GM19438 (cell line): Measurements from ENCODE around the gene ZFP36L1.

ENCODE experiments used
- ATAC-seq: cut with Tn5 transposase; IDR thresholded peaks from one replicate; pipeline ENCODE4 v1.9.1; 2021; ENCODE audit warnings: low read depth; ENCODE audit not compliant: unreplicated experiment

The ZFP36L1 gene

GRCh38 chr14:68797121-68797670, 4.3 kb upstream of the ZFP36L1 start:
- no peak for ATAC-seq

- ATAC-seq, result no peak
Observed at GRCh38 chr14:68796418-68797101, 3.7 kb upstream of the ZFP36L1 start.

- peak; percentile 40 for ATAC-seq
Observed at GRCh38 chr14:68795597-68796417, 2.9 kb upstream of the ZFP36L1 start.

GRCh38 chr14:68794851-68795596, 2.2 kb upstream of the ZFP36L1 start:
- no peak for ATAC-seq

- no peak for ATAC-seq
Observed at GRCh38 chr14:68794130-68794850, 1.4 kb upstream of the ZFP36L1 start.

GRCh38 chr14:68793734-68794129, 865 bp upstream of the ZFP36L1 start:
- no peak for ATAC-seq

- ATAC-seq, result no peak
Observed at GRCh38 chr14:68792678-68792978, 239 bp downstream of the ZFP36L1 start.

GRCh38 chr14:68791902-68792677, 777 bp downstream of the ZFP36L1 start:
- no peak for ATAC-seq

GRCh38 chr14:68791078-68791901, 1.6 kb downstream of the ZFP36L1 start:
- ATAC-seq, result no peak

- ATAC-seq, result no peak
Observed at GRCh38 chr14:68790644-68791077, 2.2 kb downstream of the ZFP36L1 start.

- no peak for ATAC-seq
Observed at GRCh38 chr14:68789821-68790643, 2.8 kb downstream of the ZFP36L1 start.

GRCh38 chr14:68788996-68789820, 3.7 kb downstream of the ZFP36L1 start:
- no peak for ATAC-seq

- ATAC-seq, result no peak
Observed at GRCh38 chr14:68788275-68788995, 4.4 kb downstream of the ZFP36L1 start.

- no peak for ATAC-seq
Observed at GRCh38 chr14:68787092-68787992, 5.5 kb downstream of the ZFP36L1 start.

- ATAC-seq, result no peak
Observed at GRCh38 chr14:68786491-68787091, 6.3 kb downstream of the ZFP36L1 start.
